Measurements from ENCODE around the gene ZNF197.

Gene ZNF197

GRCh38 chr3:44601749-44602148 is 23.1 kb upstream of the ZNF197 start:
- no peak for DNase-seq (ENCODE audit: low read depth)
- no peak overlapping the region for H3K4me3 ChIP-seq (ENCODE audit: low read depth, low read length)
- no peak for TF ChIP-seq CTCF (IDR thresholded peaks at IDR 0.05; ENCODE audit: low read depth, low read length, missing control alignments)

- TF ChIP-seq CTCF (IDR thresholded peaks at IDR 0.05; ENCODE audit: low read depth, low read length, missing control alignments), result no peak
- H3K4me3 ChIP-seq (ENCODE audit: low read depth, low read length), result no peak overlapping the region
- no peak for DNase-seq (ENCODE audit: low read depth)
Measured at GRCh38 chr3:44612678-44613077, 12.2 kb upstream of the ZNF197 start.

DNA sequence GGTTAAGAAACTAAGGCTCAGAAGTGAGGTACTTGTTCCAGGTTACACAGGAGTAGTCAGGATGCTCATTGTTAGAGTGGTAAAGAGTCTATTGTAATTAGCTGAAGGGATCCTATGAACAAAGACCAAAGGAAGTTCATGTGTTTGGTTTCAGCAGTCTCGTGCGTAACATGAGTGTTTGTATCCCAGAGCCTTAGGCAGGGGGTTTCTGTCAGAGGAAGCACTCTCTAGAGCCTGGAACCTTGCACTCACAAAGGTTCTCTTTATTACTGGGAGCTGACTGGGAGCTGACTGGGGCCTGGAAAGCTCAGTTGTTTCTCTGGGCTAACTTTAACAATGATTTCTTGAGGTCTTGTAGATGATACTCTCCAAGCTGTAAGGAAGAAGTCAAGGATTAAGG is 3.9 kb downstream of the ZNF197 start:
- DNase-seq (ENCODE audit: low read depth), result no peak
- no peak for TF ChIP-seq CTCF (IDR thresholded peaks at IDR 0.05; ENCODE audit: low read depth, low read length, missing control alignments)
- no peak overlapping the region for H3K4me3 ChIP-seq (ENCODE audit: low read depth, low read length)

- no peak for TF ChIP-seq CTCF (IDR thresholded peaks at IDR 0.05; ENCODE audit: low read depth, low read length, missing control alignments)
- H3K4me3 ChIP-seq (ENCODE audit: low read depth, low read length), result no peak overlapping the region
- DNase-seq (ENCODE audit: low read depth), result no peak
Measured at GRCh38 chr3:44632193-44632592, 7.4 kb downstream of the ZNF197 start.

DNA sequence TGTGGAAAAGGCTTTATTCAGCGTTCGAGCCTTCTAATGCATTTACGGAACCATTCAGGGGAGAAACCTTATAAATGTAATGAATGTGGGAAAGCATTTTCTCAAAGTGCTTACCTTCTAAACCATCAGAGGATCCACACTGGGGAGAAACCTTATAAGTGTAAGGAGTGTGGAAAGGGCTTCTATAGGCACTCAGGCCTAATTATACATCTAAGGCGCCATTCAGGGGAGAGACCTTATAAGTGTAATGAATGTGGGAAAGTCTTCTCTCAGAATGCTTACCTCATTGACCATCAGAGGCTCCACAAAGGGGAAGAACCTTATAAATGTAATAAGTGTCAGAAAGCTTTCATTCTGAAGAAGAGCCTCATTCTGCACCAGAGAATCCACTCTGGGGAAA is 17.5 kb downstream of the ZNF197 start:
- no peak for TF ChIP-seq CTCF (IDR thresholded peaks at IDR 0.05; ENCODE audit: low read depth, low read length, missing control alignments)
- no peak for DNase-seq (ENCODE audit: low read depth)
- H3K4me3 ChIP-seq (ENCODE audit: low read depth, low read length), result no peak overlapping the region

DNA sequence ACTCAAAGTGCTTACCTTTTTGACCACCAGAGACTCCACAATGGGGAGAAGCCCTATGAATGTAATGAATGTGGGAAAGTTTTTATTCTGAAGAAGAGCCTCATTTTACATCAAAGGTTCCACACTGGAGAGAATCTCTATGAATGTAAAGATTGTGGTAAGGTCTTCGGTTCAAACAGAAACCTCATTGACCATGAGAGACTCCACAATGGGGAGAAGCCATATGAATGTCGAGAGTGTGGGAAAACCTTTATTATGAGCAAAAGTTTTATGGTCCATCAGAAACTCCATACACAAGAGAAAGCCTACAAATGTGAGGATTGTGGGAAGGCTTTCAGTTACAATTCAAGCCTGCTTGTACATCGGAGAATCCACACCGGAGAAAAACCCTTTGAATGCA is 18.2 kb downstream of the ZNF197 start:
- no peak for TF ChIP-seq CTCF (IDR thresholded peaks at IDR 0.05; ENCODE audit: low read depth, low read length, missing control alignments)
- DNase-seq (ENCODE audit: low read depth), result no peak
- no peak overlapping the region for H3K4me3 ChIP-seq (ENCODE audit: low read depth, low read length)

DNA sequence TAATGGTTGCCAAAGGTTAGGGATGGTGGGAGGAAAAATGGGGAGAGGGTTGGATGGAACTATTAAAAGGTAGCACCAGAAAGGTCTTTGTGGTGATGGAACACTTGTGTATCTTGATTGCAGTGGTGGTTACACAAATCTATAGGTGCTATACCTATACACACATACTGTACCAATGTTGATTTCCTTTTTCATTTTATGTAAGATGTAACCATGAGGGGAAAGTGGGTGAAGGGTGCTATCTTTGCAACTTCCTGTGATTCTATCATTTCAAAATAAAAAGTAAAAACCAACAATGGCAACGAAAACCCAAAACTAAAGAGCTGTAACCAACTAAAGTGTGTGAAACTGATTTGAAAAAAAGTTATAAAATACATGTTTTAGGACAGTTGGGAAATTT is 22.9 kb downstream of the ZNF197 start:
- H3K4me3 ChIP-seq (ENCODE audit: low read depth, low read length), result peak overlapping the region; percentile 89; the same call in 1 of the 2 replicates
- no peak for DNase-seq (ENCODE audit: low read depth)
- TF ChIP-seq CTCF (IDR thresholded peaks at IDR 0.05; ENCODE audit: low read depth, low read length, missing control alignments), result no peak

All from GM12864 (cell line).